HG02678 (cell line): ENCODE measurements around the gene CCDC40.

Source experiments
- ATAC-seq: cut with Tn5 transposase; IDR thresholded peaks from one replicate; pipeline ENCODE4 v1.9.1; 2021; ENCODE audit warnings: mild to moderate bottlenecking, moderate library complexity; ENCODE audit not compliant: unreplicated experiment

CCDC40 gene

GRCh38 chr17:80110927-80111701 is 74.7 kb downstream of the CCDC40 start:
- no peak for ATAC-seq

DNA sequence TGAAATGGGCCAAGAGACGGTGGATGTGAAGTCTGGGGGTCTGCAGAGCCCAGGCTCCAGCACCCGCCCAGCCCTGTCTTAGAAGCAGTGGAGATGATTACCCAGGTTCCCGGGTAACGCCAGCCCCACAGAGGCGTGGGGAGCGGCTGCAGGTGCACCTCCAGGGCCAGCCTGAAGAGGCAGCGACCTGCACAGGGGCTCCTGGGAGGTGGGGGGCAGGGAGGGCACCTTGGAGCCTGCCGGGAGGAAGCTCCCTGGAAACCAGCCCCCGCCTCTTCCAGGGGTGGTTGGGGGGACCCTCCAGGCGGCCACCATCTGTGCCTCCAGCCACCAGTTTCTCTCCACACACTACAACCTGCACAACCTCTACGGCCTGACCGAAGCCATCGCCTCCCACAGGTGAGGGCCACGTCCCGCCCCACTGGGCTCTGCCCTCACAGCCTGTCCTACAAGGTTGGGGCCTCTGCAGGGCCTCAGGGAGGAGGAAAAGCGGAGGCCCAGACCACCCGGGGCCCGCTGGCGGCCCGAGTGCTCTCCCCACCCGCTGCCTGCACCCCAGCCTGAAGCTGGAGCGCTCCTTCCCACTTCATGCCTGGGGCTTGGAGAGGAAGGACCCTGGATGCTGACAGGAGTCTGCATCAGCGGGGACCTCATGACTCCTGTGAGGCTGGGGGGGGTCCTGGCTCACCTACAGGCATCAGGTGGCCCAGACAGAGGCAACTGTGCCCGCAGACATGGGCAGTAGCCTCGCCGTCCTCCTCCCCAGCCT is 75.4 kb downstream of the CCDC40 start:
- no peak for ATAC-seq

DNA sequence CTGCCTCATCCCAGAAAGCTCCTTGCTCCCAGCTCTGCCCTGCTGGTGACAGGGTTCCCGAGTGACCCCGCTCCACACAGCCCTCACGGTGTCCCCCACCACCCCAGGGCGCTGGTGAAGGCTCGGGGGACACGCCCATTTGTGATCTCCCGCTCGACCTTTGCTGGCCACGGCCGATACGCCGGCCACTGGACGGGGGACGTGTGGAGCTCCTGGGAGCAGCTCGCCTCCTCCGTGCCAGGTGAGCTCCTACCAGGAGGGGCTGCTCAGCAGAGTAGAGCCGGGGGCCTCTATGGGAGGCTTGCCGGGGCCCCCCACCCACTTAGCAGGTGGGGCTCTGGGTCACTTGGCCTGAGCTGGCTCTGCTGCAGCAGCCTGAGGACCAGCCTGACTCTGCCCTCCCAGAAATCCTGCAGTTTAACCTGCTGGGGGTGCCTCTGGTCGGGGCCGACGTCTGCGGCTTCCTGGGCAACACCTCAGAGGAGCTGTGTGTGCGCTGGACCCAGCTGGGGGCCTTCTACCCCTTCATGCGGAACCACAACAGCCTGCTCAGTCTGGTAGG is 76.1 kb downstream of the CCDC40 start:
- ATAC-seq = no peak

DNA sequence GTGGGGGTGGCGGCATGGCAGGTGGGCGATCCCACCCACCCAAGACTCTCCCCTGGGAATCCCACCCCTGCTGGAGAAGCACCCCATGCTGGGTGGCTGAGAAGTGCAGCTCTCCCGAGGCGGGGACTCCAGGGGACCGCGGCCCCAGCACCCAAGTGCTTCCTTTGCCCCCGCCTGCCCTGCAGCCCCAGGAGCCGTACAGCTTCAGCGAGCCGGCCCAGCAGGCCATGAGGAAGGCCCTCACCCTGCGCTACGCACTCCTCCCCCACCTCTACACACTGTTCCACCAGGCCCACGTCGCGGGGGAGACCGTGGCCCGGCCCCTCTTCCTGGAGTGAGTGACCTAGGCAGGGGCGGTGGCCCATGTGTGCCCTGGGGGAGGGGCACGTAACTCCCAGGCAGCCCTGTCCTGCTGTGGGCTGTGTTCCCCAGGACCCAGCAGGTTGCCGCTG is 76.6 kb downstream of the CCDC40 start:
- ATAC-seq = no peak

DNA sequence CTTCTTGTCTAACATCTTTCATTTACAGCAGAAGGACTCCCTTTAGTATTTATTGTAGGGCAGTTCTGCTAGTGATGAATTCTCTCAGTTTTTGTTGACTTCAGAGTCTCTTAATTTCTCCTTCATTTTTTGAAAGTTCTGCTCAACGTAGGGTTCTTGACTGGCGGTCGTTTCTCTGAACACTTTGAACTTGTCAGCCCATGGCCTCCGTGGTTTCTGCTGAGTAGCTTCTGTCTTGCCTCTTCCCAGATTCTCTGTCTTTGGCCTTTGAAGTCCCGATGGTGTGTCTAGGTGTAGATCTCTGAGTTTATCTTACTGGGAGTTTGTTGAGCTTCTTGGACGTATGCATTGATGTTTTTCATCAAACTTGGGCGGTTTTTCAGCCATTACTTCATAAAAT is 78.3 kb downstream of the CCDC40 start:
- ATAC-seq = no peak

- no peak for ATAC-seq
Observed at GRCh38 chr17:80115159-80115558, 78.7 kb downstream of the CCDC40 start.

DNA sequence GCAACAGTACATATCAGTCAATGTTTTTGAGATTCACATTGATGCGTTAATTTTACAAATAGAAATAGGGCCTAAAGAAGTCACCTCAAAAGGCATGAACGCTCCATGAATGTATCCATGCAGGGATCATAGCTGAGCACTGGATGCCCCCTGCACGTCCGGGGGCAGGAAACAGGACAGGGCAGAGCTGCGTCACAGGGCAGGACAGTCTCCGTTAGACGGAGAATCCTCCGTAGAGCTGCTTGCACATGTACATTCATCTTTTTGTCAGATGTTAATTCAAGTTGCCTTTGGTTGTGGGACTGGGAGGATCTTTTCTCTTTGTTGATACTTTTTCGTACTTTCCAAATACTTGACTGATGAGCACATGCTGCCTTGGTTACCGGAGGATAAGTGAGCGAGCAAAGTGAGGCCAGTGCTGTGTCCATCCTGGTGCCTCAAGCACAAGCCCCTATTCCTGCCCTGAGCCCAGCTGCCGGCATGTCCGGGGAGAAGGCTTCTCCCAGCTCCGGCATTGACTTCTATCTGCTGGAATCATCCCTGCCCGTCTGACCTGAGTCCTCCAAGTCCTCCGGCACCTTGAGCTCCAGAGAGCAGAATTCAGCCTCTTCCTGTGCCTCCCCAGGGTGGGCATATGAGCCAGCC is 80.0 kb downstream of the CCDC40 start:
- ATAC-seq = no peak

DNA sequence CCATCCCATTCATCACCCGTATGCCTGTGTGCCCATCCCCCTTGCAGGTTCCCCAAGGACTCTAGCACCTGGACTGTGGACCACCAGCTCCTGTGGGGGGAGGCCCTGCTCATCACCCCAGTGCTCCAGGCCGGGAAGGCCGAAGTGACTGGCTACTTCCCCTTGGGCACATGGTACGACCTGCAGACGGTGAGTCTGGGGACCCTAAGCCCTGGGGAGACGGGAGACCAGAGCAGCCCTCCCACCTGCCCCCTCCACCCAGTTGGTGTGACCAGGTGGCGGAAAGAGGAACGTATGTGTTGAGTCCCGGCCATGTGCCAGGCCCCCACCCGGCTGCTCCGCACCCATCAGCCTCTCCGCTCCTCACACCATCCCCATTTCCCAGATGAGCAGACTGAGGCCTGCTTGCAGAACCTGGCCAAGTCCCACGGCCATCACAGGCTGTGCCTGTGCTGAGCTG is 80.5 kb downstream of the CCDC40 start:
- no peak for ATAC-seq

GRCh38 chr17:80117491-80118401 is 81.3 kb downstream of the CCDC40 start:
- ATAC-seq = no peak

DNA sequence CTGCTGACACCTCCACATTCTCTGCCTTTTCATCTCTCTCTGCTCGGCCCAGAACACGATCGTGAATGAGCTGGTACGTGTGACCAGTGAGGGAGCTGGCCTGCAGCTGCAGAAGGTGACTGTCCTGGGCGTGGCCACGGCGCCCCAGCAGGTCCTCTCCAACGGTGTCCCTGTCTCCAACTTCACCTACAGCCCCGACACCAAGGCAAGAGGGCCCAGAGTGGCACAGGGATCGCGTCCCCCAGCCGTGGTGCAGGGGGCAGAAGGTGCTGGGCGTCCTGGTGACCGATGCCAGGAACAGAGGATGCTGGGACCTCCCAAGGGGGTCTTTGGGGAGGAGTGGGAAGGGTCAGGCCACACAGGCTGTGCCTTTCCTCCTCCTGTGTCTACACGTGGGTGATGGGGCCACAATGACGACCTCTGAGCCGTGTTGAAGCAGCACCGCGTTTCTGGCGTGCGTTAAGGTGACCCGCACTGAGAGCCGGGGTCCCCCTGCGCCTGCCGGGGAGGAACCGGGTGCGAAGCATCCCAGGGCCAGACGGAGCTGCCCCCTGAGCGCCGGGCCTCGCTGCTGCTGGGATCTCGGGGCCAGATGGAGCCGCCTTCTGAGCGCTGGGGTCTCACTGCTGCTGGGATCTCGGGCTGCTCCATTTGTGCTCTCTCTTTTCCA is 82.3 kb downstream of the CCDC40 start:
- no peak for ATAC-seq

DNA sequence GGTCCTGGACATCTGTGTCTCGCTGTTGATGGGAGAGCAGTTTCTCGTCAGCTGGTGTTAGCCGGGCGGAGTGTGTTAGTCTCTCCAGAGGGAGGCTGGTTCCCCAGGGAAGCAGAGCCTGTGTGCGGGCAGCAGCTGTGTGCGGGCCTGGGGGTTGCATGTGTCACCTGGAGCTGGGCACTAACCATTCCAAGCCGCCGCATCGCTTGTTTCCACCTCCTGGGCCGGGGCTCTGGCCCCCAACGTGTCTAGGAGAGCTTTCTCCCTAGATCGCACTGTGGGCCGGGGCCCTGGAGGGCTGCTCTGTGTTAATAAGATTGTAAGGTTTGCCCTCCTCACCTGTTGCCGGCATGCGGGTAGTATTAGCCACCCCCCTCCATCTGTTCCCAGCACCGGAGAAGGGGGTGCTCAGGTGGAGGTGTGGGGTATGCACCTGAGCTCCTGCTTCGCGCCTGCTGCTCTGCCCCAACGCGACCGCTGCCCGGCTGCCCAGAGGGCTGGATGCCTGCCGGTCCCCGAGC is 82.9 kb downstream of the CCDC40 start:
- no peak for ATAC-seq

- ATAC-seq = no peak
Observed at GRCh38 chr17:80119839-80120238, 83.4 kb downstream of the CCDC40 start.

DNA sequence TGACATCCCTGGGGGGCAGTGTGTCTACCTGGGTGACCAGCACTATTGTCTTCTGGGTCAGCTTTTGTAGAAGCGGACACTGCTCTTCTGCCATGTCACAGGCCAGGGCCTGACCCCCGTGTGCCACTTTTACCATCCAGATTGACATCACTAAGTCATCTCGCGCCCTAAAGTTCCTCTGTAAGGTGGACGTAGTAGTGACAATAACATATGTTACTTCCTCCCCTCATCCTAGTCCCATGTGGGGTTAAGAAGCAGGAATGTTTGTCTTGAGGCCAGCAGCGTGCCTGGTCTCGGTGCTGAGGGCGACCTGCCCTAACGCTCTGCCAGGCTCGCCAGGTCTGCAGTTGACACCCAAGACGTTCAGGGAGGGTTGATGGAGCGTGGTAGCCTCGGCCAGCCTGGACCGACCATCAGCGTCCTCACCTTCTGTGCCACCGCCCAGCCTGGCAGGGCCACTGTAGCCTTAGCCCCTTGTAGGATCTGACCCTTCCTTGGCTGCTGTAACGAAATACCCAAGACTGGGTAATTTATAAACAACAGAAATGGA is 85.7 kb downstream of the CCDC40 start:
- no peak for ATAC-seq

- ATAC-seq = no peak
Observed at GRCh38 chr17:80122926-80123505, 86.6 kb downstream of the CCDC40 start.

GRCh38 chr17:80123791-80124190 is 87.3 kb downstream of the CCDC40 start:
- ATAC-seq = no peak

GRCh38 chr17:80124351-80124981 is 88.0 kb downstream of the CCDC40 start:
- no peak for ATAC-seq

DNA sequence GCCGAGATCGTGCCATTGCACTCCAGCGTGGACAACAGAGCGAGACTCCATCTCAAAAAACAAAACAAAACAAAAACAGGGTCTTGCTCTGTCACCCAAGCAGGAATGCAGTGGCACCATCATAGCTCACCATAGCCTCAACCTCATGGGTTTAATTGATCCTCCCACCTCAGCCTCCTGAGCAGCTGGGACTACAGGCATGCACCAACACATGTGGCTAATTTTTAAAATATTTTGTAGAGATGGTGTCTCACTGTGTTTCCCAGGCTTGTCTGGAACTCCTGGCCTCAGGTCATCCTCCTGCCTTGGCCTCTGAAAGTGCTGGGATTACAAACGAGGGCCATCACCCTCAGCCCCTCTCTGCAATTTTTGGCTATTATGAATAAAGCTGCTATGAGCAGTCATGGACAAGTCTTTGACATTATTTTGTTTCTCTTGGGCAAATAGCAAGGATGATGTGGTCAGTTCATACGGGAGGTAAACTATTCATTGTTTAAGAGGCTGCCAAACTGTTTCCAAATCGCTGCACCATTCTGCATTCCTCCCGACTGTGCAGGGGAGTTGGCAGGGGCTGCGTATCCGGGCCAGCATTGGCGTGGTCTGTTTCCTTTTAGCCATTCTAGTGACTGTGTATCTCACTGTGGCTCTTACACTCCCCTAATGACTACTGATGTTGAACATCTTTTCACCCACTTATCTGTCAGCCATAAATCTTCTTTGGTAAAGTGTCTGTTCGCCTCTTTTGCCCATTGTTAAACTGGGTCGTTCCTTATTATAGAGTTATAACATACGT is 89.4 kb downstream of the CCDC40 start:
- ATAC-seq = no peak

GRCh38 chr17:80126449-80126715 is 89.9 kb downstream of the CCDC40 start:
- no peak for ATAC-seq
